ENCODE results near the gene RBMS1. TPM values are rescaled to one million over a fixed set of nuclear protein-coding genes. Genes with fewer than 3 reads are reported as not detected.
"Not testable (repeated sequence)": the region's sequence is repeated elsewhere in the genome, so short reads cannot be mapped to it uniquely, and the experiment has no call there.

Gene RBMS1
- total RNA-seq, 1 donor from 2014 or later: 42.2 TPM

DNA sequence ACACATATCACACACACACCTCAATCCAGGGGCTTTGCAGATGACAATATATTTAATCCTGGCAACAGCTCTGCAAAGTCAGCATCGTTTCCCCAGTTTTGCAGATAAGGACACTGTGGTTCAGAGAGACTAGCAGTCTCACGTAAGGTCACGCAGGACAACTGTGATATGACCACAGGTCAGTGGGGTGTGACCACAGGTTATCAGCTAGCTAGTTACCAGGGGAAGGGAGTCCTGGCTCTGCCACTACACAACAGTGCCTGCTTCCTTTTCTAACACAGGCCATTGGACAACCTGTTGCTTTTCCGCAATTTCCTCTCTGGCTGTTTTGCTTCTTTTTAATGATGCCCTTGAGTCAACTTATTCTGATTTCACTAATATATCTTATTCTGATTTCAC lies 33.3 kb downstream of the RBMS1 start:
- Mint-ChIP-seq H3K9me3 (no peaks in the 10 kb centered on the region), H3K27ac (no peak overlapping the region), H3K27me3 (ENCODE audit: low read depth) (no peaks in the 10 kb centered on the region), H3K36me3 (ENCODE audit: low read depth) (peaks cover 5% of the 10 kb centered on the region), H3K4me3 (ENCODE audit: low read depth) (no peak overlapping the region), H3K4me1 (ENCODE audit: low read depth) (peaks cover 24% of the 10 kb centered on the region)
- no peak for DNase-seq (ENCODE audit: low spot score)
- intact Hi-C loops (cut with micrococcal nuclease): no loop called here

- intact Hi-C loops (cut with micrococcal nuclease): no loop called here
- no peaks in the 10 kb centered on the region for H3K9me3 Mint-ChIP-seq
- H3K4me1 Mint-ChIP-seq (ENCODE audit: low read depth): peaks cover 24% of the 10 kb centered on the region
- no peaks in the 10 kb centered on the region for H3K27me3 Mint-ChIP-seq (ENCODE audit: low read depth)
- no peak overlapping the region for H3K4me3 Mint-ChIP-seq (ENCODE audit: low read depth)
- no peak overlapping the region for H3K27ac Mint-ChIP-seq
- DNase-seq (ENCODE audit: low spot score): no peak
- peaks cover 5% of the 10 kb centered on the region for H3K36me3 Mint-ChIP-seq (ENCODE audit: low read depth)
Measured at GRCh38 chr2:160459538-160460332, 33.9 kb downstream of the RBMS1 start.

GRCh38 chr2:160458718-160459453 lies 34.7 kb downstream of the RBMS1 start:
- no peak overlapping the region for H3K27ac Mint-ChIP-seq
- H3K9me3 Mint-ChIP-seq: no peaks in the 10 kb centered on the region
- H3K27me3 Mint-ChIP-seq (ENCODE audit: low read depth): no peaks in the 10 kb centered on the region
- no peak for DNase-seq (ENCODE audit: low spot score)
- intact Hi-C loops (cut with micrococcal nuclease): no loop called here
- H3K36me3 Mint-ChIP-seq (ENCODE audit: low read depth): peaks cover 5% of the 10 kb centered on the region
- no peak overlapping the region for H3K4me3 Mint-ChIP-seq (ENCODE audit: low read depth)
- peaks cover 21% of the 10 kb centered on the region for H3K4me1 Mint-ChIP-seq (ENCODE audit: low read depth)

- H3K9me3 Mint-ChIP-seq: no peaks in the 10 kb centered on the region
- DNase-seq (ENCODE audit: low spot score): no peak
- H3K27ac Mint-ChIP-seq: no peak overlapping the region
- H3K4me1 Mint-ChIP-seq (ENCODE audit: low read depth): peaks cover 15% of the 10 kb centered on the region
- H3K36me3 Mint-ChIP-seq (ENCODE audit: low read depth): peaks cover 2% of the 10 kb centered on the region
- no peaks in the 10 kb centered on the region for H3K27me3 Mint-ChIP-seq (ENCODE audit: low read depth)
- H3K4me3 Mint-ChIP-seq (ENCODE audit: low read depth): no peak overlapping the region
- intact Hi-C loops (cut with micrococcal nuclease): no loop called here
Measured at GRCh38 chr2:160457588-160457987, 36.0 kb downstream of the RBMS1 start.

- H3K27ac Mint-ChIP-seq: no peak overlapping the region
Measured at GRCh38 chr2:160454070-160454797, 39.4 kb downstream of the RBMS1 start.

GRCh38 chr2:160453111-160453820 lies 40.3 kb downstream of the RBMS1 start:
- H3K36me3 Mint-ChIP-seq (ENCODE audit: low read depth): peaks cover 2% of the 10 kb centered on the region
- intact Hi-C loops (cut with micrococcal nuclease): no loop called here
- H3K4me3 Mint-ChIP-seq (ENCODE audit: low read depth): no peak overlapping the region
- H3K9me3 Mint-ChIP-seq: no peaks in the 10 kb centered on the region
- no peak for DNase-seq (ENCODE audit: low spot score)
- no peak overlapping the region for H3K27ac Mint-ChIP-seq
- no peaks in the 10 kb centered on the region for H3K27me3 Mint-ChIP-seq (ENCODE audit: low read depth)
- peaks cover 4% of the 10 kb centered on the region for H3K4me1 Mint-ChIP-seq (ENCODE audit: low read depth)

More at GRCh38 chr2:160454070-160454797, 39.4 kb downstream of the RBMS1 start:
- no peaks in the 10 kb centered on the region for H3K9me3 Mint-ChIP-seq
- peaks cover 4% of the 10 kb centered on the region for H3K4me1 Mint-ChIP-seq (ENCODE audit: low read depth)
- intact Hi-C loops (cut with micrococcal nuclease): no loop called here
- H3K36me3 Mint-ChIP-seq (ENCODE audit: low read depth): peaks cover 2% of the 10 kb centered on the region
- no peak overlapping the region for H3K4me3 Mint-ChIP-seq (ENCODE audit: low read depth)
- DNase-seq (ENCODE audit: low spot score): no peak
- no peaks in the 10 kb centered on the region for H3K27me3 Mint-ChIP-seq (ENCODE audit: low read depth)

DNA sequence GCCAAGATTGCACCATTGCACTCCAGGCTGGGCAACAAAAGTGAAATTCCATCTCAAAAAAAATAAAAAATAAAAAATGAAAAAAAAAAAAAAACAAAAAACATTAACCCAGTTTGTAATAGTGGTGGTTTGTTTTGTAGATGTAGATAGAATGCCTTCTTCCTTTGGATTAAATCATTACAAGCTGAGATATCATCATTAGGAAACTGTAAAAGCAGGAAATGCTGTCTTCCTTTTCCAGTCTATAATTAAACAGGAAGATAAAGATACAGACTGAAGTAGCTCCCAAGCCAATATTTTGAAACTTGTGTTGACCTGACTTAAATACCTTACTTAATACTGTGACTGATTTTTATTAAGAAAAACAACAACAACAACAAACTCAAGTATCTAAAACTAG lies 43.1 kb downstream of the RBMS1 start:
- H3K27me3 Mint-ChIP-seq (ENCODE audit: low read depth): no peaks in the 10 kb centered on the region
- no peaks in the 10 kb centered on the region for H3K9me3 Mint-ChIP-seq
- no peak for DNase-seq (ENCODE audit: low spot score)
- H3K36me3 Mint-ChIP-seq (ENCODE audit: low read depth): peaks cover 5% of the 10 kb centered on the region
- intact Hi-C loops (cut with micrococcal nuclease): no loop called here
- no peak overlapping the region for H3K4me3 Mint-ChIP-seq (ENCODE audit: low read depth)
- peaks cover 4% of the 10 kb centered on the region for H3K4me1 Mint-ChIP-seq (ENCODE audit: low read depth)
- no peak overlapping the region for H3K27ac Mint-ChIP-seq

GRCh38 chr2:160448821-160449220 lies 44.8 kb downstream of the RBMS1 start:
- H3K27ac Mint-ChIP-seq; DNase-seq (ENCODE audit: low spot score); H3K36me3 Mint-ChIP-seq (ENCODE audit: low read depth); H3K9me3 Mint-ChIP-seq; H3K4me3 Mint-ChIP-seq (ENCODE audit: low read depth); H3K27me3 Mint-ChIP-seq (ENCODE audit: low read depth); H3K4me1 Mint-ChIP-seq (ENCODE audit: low read depth); intact Hi-C loops (cut with micrococcal nuclease): not testable (repeated sequence)

DNA sequence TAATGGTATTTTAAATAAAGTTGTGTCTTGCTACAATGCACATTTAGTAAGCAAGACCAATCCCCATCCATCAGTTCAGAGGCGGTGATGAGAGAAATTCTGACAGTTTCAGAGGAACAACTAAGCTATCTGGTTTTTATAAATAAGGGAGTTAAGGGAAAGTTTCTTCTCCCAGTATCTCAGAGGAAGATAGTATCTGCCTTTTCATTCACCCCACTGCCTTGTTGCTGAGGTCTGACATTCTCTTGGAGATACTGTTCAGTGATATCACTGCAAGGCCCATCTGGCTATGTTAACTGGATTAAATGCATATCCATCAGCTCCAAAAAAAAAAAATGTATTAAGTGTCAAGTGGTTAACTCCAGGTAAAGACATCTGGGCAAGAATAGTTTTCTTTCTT lies 47.9 kb downstream of the RBMS1 start:
- no peak overlapping the region for H3K27ac Mint-ChIP-seq
- no peaks in the 10 kb centered on the region for H3K27me3 Mint-ChIP-seq (ENCODE audit: low read depth)

GRCh38 chr2:160442603-160443002 lies 51.0 kb downstream of the RBMS1 start:
- Mint-ChIP-seq H3K27me3 (ENCODE audit: low read depth) (peaks cover 6% of the 10 kb centered on the region), H3K4me3 (ENCODE audit: low read depth) (no peak overlapping the region), H3K36me3 (ENCODE audit: low read depth) (peaks cover 24% of the 10 kb centered on the region), H3K9me3 (peaks cover 8% of the 10 kb centered on the region), H3K4me1 (ENCODE audit: low read depth) (no peaks in the 10 kb centered on the region), H3K27ac (no peak overlapping the region)
- intact Hi-C loops (cut with micrococcal nuclease): no loop called here
- DNase-seq (ENCODE audit: low spot score): no peak

More for the DNA sequence above, 47.9 kb downstream of the RBMS1 start:
- Mint-ChIP-seq H3K9me3 (peaks cover 8% of the 10 kb centered on the region), H3K4me3 (ENCODE audit: low read depth) (no peak overlapping the region), H3K4me1 (ENCODE audit: low read depth) (no peaks in the 10 kb centered on the region), H3K36me3 (ENCODE audit: low read depth) (peaks cover 10% of the 10 kb centered on the region)
- DNase-seq (ENCODE audit: low spot score): no peak
- intact Hi-C loops (cut with micrococcal nuclease): no loop called here

DNA sequence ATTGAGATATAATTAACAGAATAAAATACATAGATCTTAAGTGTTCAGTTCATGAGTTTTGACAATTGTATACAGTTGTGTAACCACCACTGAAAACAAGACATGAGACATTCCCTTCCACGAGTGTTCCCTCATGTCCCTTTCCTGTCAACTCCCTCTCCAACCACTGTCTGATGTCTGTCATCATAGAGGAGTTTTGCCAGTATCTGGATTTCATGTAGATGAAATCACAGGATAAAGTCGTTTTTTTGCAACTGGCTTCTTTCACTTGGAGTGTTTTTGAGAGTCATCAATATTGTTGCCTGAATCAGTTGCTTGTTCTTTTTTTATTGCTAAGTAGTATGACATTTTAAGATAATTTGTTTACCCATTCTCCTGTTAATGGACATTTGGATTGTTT lies 52.7 kb downstream of the RBMS1 start:
- Mint-ChIP-seq H3K4me3 (ENCODE audit: low read depth) (no peak overlapping the region), H3K36me3 (ENCODE audit: low read depth) (peaks cover 20% of the 10 kb centered on the region), H3K27ac (no peak overlapping the region), H3K27me3 (ENCODE audit: low read depth) (peaks cover 19% of the 10 kb centered on the region), H3K4me1 (ENCODE audit: low read depth) (peaks cover 2% of the 10 kb centered on the region), H3K9me3 (peaks cover 8% of the 10 kb centered on the region)
- no peak for DNase-seq (ENCODE audit: low spot score)
- intact Hi-C loops (cut with micrococcal nuclease): no loop called here

DNA sequence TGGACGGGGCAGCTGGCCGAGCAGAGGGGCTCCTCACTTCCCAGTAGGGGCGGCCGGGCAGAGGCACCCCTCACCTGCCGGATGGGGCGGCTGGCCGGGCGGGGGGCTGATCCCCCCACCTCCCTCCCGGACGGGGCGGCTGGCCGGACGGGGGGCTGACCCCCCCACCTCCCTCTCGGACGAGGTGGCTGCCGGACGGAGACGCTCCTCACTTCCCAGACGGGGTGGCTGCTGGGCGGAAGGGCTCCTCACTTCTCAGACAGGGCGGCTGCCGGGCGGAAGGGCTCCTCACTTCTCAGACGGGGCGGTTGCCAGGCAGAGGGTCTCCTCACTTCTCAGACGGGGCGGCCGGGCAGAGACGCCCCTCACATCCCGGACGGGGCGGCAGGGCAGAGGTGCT lies 54.6 kb downstream of the RBMS1 start:
- H3K9me3 Mint-ChIP-seq; intact Hi-C loops (cut with micrococcal nuclease); H3K4me1 Mint-ChIP-seq (ENCODE audit: low read depth); H3K4me3 Mint-ChIP-seq (ENCODE audit: low read depth); H3K27ac Mint-ChIP-seq; DNase-seq (ENCODE audit: low spot score): not testable (repeated sequence)
- Mint-ChIP-seq H3K36me3 (ENCODE audit: low read depth) (peaks cover 20% of the 10 kb centered on the region), H3K27me3 (ENCODE audit: low read depth) (peaks cover 23% of the 10 kb centered on the region)
